DOHH2 (cell line): ENCODE data around the gene HSPB3.

Experiments used
- CTCF ChIP-seq: fragments of 200-600 bp; sonication (generic); IDR thresholded peaks from one replicate; pipeline ENCODE4 v1.5.1; 2014; ENCODE audit warnings: antibody characterized with exemption, mild to moderate bottlenecking, low read depth, low read length; ENCODE audit not compliant: poor library complexity, severe bottlenecking
- EZH2phosphoT487 ChIP-seq: fragments of 200-600 bp; sonication (generic); IDR thresholded peaks from 2 replicates; pipeline ENCODE4 v1.6.1; 2017; ENCODE audit warnings: borderline replicate concordance, mild to moderate bottlenecking, antibody characterized with exemption, low read length, moderate library complexity, mixed read lengths

DNA sequence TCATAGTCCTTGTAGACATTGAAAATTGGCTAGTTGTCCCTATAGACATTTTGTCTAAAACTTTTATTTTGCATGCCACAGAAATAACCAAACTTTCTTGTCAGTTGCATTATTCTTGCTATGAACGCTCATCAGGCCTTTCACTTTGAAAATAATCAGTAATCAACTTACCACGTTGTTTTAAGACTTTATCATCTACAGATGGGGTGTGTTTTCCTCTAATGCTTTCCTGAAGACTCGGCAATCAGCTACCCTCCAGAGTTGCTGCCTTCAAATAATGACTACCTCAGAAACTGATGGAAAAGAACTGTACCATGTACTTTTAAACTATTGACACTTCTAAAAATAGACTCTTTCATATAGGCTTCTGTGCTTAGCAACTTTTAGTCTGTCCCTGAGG lies 33.5 kb upstream of the HSPB3 start:
- TF ChIP-seq CTCF (no peak), EZH2phosphoT487 (no peak)
